HG03439 (cell line): ENCODE data around the gene TLR8.

Experiments
- ATAC-seq: cut with Tn5 transposase; IDR thresholded peaks from one replicate; pipeline ENCODE4 v1.9.1; 2021; ENCODE audit warnings: mild to moderate bottlenecking, moderate library complexity; ENCODE audit not compliant: unreplicated experiment

The TLR8 gene

GRCh38 chrX:12906046-12906761 lies at the start of gene TLR8:
TLR8 (plus strand) TSS chrX:12906620; CDS start chrX:12906707, 87 bp downstream.
- ATAC-seq: no peak

GRCh38 chrX:12865359-12865758 lies 41.1 kb upstream of the TLR8 start:
- ATAC-seq: no peak

GRCh38 chrX:12866451-12867377 lies 39.7 kb upstream of the TLR8 start, which contains the start of gene TLR7:
TLR7 (plus strand) TSS chrX:12867072; CDS start chrX:12867579, 507 bp downstream.
- no peak for ATAC-seq

GRCh38 chrX:12867685-12868084 lies 38.7 kb upstream of the TLR8 start:
- no peak for ATAC-seq

GRCh38 chrX:12868747-12869146 lies 37.7 kb upstream of the TLR8 start:
- no peak for ATAC-seq

GRCh38 chrX:12871257-12871656 lies 35.2 kb upstream of the TLR8 start:
- no peak for ATAC-seq

- ATAC-seq: no peak
Measured at GRCh38 chrX:12872741-12873140, 33.7 kb upstream of the TLR8 start.

GRCh38 chrX:12874581-12874980 lies 31.8 kb upstream of the TLR8 start:
- no peak for ATAC-seq

GRCh38 chrX:12877386-12877785 lies 29.0 kb upstream of the TLR8 start:
- no peak for ATAC-seq

GRCh38 chrX:12878536-12878935 lies 27.9 kb upstream of the TLR8 start:
- ATAC-seq: no peak

- no peak for ATAC-seq
Measured at GRCh38 chrX:12881914-12882313, 24.5 kb upstream of the TLR8 start.

GRCh38 chrX:12885508-12885907 lies 20.9 kb upstream of the TLR8 start:
- no peak for ATAC-seq

GRCh38 chrX:12886545-12886944 lies 19.9 kb upstream of the TLR8 start:
- ATAC-seq: no peak

- ATAC-seq: no peak
Measured at GRCh38 chrX:12887141-12887540, 19.3 kb upstream of the TLR8 start.

- ATAC-seq: no peak
Measured at GRCh38 chrX:12887767-12888166, 18.7 kb upstream of the TLR8 start.

- ATAC-seq: no peak
Measured at GRCh38 chrX:12890467-12890866, 16.0 kb upstream of the TLR8 start.

GRCh38 chrX:12891171-12891570 lies 15.2 kb upstream of the TLR8 start:
- no peak for ATAC-seq

- no peak for ATAC-seq
Measured at GRCh38 chrX:12891915-12892506, 14.4 kb upstream of the TLR8 start.

- no peak for ATAC-seq
Measured at GRCh38 chrX:12892716-12893115, 13.7 kb upstream of the TLR8 start.

GRCh38 chrX:12894074-12895030 lies 12.1 kb upstream of the TLR8 start:
- no peak for ATAC-seq
